ENCODE measurements around the gene NKX2-3. TPM values are rescaled to one million over a fixed set of nuclear protein-coding genes. Genes with fewer than 3 reads are reported as not detected.
A peak's percentile ranks its signal among the peaks of the same experiment; 100 is the strongest.

The NKX2-3 gene
- total RNA-seq = 10 to 100 TPM in 2 of 4 donors, 1 to 10 TPM in 2; 4.9 to 19.0 (median 8.7) TPM

- Histone ChIP-seq H3K27ac (peak within 1 kb of the TSS; percentile 70 to 92 (median 80)), H3K4me1 (peaks cover 0 to 30% (median 3%) of the 10 kb centered on the region in 4 donors), H3K36me3 (no peaks in the 10 kb centered on the region), H3K4me3 (peak within 1 kb of the TSS; percentile 32 to 59 (median 46)), H3K9me3 (no peaks in the 10 kb centered on the region), H3K27me3 (peaks cover 0 to 24% of the 10 kb centered on the region in 2 donors)
- DNase-seq = peak; percentile 58 to 93 (median 81)
- TF ChIP-seq POLR2A (IDR thresholded peaks at IDR 0.05) (peak; percentile 31 to 69), CTCF (IDR thresholded peaks at IDR 0.05) (no peak)
Measured at GRCh38 chr10:99532687-99533495, at the start of gene NKX2-3. TSS of gene NKX2-3 (plus strand) at chr10:99532942. CDS start at chr10:99533132, 190 bp downstream.

- DNase-seq = no peak
Measured at GRCh38 chr10:99484626-99485581, 47.8 kb upstream of the NKX2-3 start.

GRCh38 chr10:99487125-99487807, 45.5 kb upstream of the NKX2-3 start:
- H3K36me3 ChIP-seq = no peaks in the 10 kb centered on the region
- TF ChIP-seq POLR2A (IDR thresholded peaks at IDR 0.05) = no peak
- TF ChIP-seq CTCF (IDR thresholded peaks at IDR 0.05) = no peak
- H3K4me1 ChIP-seq = no peaks in the 10 kb centered on the region
- no peak overlapping the region for H3K4me3 ChIP-seq
- H3K9me3 ChIP-seq = no peaks in the 10 kb centered on the region
- H3K27ac ChIP-seq = no peak overlapping the region
- no peaks in the 10 kb centered on the region for H3K27me3 ChIP-seq
- no peak for DNase-seq

More at GRCh38 chr10:99484626-99485581, 47.8 kb upstream of the NKX2-3 start:
- no peak overlapping the region for H3K4me3 ChIP-seq
- H3K4me1 ChIP-seq = no peaks in the 10 kb centered on the region
- no peaks in the 10 kb centered on the region for H3K36me3 ChIP-seq
- H3K9me3 ChIP-seq = no peaks in the 10 kb centered on the region
- TF ChIP-seq CTCF (IDR thresholded peaks at IDR 0.05) (peak in 2 of 6 experiments; percentile 8 to 9), POLR2A (IDR thresholded peaks at IDR 0.05) (no peak)
- no peaks in the 10 kb centered on the region for H3K27me3 ChIP-seq
- H3K27ac ChIP-seq = no peak overlapping the region

- no peak for TF ChIP-seq POLR2A (IDR thresholded peaks at IDR 0.05)
- no peak for TF ChIP-seq CTCF (IDR thresholded peaks at IDR 0.05)
- H3K4me1 ChIP-seq = no peaks in the 10 kb centered on the region
- H3K36me3 ChIP-seq = no peaks in the 10 kb centered on the region
- no peaks in the 10 kb centered on the region for H3K27me3 ChIP-seq
- H3K4me3 ChIP-seq = no peak overlapping the region
- no peaks in the 10 kb centered on the region for H3K9me3 ChIP-seq
- no peak overlapping the region for H3K27ac ChIP-seq
- no peak for DNase-seq
Measured at GRCh38 chr10:99489271-99489670, 43.5 kb upstream of the NKX2-3 start.

Data from Peyer's patch (tissue), 4 donors.